ENCODE data around the gene RAB39B. TPM values are rescaled to one million over a fixed set of nuclear protein-coding genes. Genes with fewer than 3 reads are reported as not detected.

The RAB39B gene
- total RNA-seq, 2 experiments from 2014 or later, result 5.6 to 5.7 TPM

DNA sequence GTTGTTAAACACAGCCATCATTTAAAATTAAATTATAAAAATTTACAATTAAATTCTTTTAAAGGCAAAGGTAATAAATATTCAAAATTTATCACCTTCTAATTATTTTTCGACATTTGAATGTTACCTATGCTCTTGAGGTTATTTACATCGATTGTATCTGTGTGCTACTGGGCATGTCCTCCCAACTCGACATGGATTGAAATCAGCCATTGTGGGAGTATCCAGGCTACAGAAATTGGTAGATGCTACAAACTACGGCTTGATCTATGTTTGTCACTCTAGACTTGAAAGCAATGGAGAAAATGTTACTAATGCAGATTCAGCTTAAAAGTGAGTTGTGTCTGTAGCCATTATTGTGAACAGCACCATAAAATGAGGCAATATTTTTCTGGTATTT, 50.6 kb downstream of the RAB39B start:
- H3K4me1 Mint-ChIP-seq (ENCODE audit: low read depth), result peaks cover 30% of the 10 kb centered on the region
- no peak for TF ChIP-seq CTCF (IDR thresholded peaks at IDR 0.05)
- H3K27ac Mint-ChIP-seq, result no peak overlapping the region
- H3K36me3 Mint-ChIP-seq (ENCODE audit: low read depth), result peaks cover 7% of the 10 kb centered on the region
- ChIA-PET POLR2A (no interaction called here), CTCF (no interaction called here)
- Histone ChIP-seq H3K9me3 (ENCODE audit: control insufficient read depth in 1 of 2, insufficient read depth in 1 of 2, low read length in 2 of 2) (no peaks in the 10 kb centered on the region), H3K27ac (ENCODE audit: low read depth in 1 of 2, low read length in 2 of 2) (no peak overlapping the region), H3K4me1 (ENCODE audit: insufficient read depth, low read length) (peaks cover 17% of the 10 kb centered on the region), H3K4me3 (ENCODE audit: low read length) (no peak overlapping the region), H3K27me3 (ENCODE audit: control insufficient read depth in 1 of 2, insufficient read depth in 2 of 2, low read length in 2 of 2) (no peaks in the 10 kb centered on the region), H3K36me3 (ENCODE audit: insufficient read depth, low read length) (no peaks in the 10 kb centered on the region)
- no peaks in the 10 kb centered on the region for H3K27me3 Mint-ChIP-seq
- no peaks in the 10 kb centered on the region for H3K9me3 Mint-ChIP-seq
- DNase-seq, result no peak
- ATAC-seq (ENCODE audit: poor library complexity), result no peak
- no peak overlapping the region for H3K4me3 Mint-ChIP-seq
- intact Hi-C loops (cut with DNase I, micrococcal nuclease), result loop anchor here in 1 of 2 experiments (10.0 kb wide), 1 partner anchor 229 kb away; no protein-coding TSS in a partner anchor

GRCh38 chrX:155211208-155211607, 53.1 kb downstream of the RAB39B start:
- Histone ChIP-seq H3K27ac (ENCODE audit: low read depth in 1 of 2, low read length in 2 of 2) (no peak overlapping the region), H3K9me3 (ENCODE audit: control insufficient read depth in 1 of 2, insufficient read depth in 1 of 2, low read length in 2 of 2) (no peaks in the 10 kb centered on the region), H3K36me3 (ENCODE audit: insufficient read depth, low read length) (no peaks in the 10 kb centered on the region), H3K4me3 (ENCODE audit: low read length) (no peak overlapping the region), H3K4me1 (ENCODE audit: insufficient read depth, low read length) (peaks cover 7% of the 10 kb centered on the region), H3K27me3 (ENCODE audit: control insufficient read depth in 1 of 2, insufficient read depth in 2 of 2, low read length in 2 of 2) (no peaks in the 10 kb centered on the region)
- Mint-ChIP-seq H3K4me3 (no peak overlapping the region), H3K4me1 (ENCODE audit: low read depth) (peaks cover 10% of the 10 kb centered on the region), H3K27me3 (no peaks in the 10 kb centered on the region), H3K36me3 (ENCODE audit: low read depth) (peaks cover 3% of the 10 kb centered on the region), H3K9me3 (no peaks in the 10 kb centered on the region), H3K27ac (no peak overlapping the region)
- ChIA-PET POLR2A (no interaction called here), CTCF (no interaction called here)
- DNase-seq (no peak), ATAC-seq (ENCODE audit: poor library complexity) (no peak)
- TF ChIP-seq CTCF (IDR thresholded peaks at IDR 0.05), result no peak
- intact Hi-C loops (cut with DNase I, micrococcal nuclease), result loop anchor here in 1 of 2 experiments (10.0 kb wide), 1 partner anchor 226 kb away; no protein-coding TSS in a partner anchor

Other genes with a start within 250 kb of the RAB39B start
- gene F8, start 241.8 kb downstream of the RAB39B start, total RNA-seq, result under 1 TPM; 0.66 to 0.67 TPM
- gene FUNDC2, start 237.6 kb downstream of the RAB39B start, total RNA-seq, result 10 to 100 TPM; 37.2 to 37.4 TPM
- gene CMC4, start 193.4 kb downstream of the RAB39B start, total RNA-seq, result 1 to 10 TPM; 5.6 to 6.5 TPM
- gene MTCP1, start 193.4 kb downstream of the RAB39B start, total RNA-seq, result 10 to 100 TPM; 17.0 to 18.9 TPM
- gene BRCC3, start 193.0 kb downstream of the RAB39B start, total RNA-seq, result 10 to 100 TPM; 12.6 to 12.8 TPM
- gene VBP1, start 48.0 kb downstream of the RAB39B start, total RNA-seq, result 1 to 10 TPM; 8.5 to 8.7 TPM
- gene CLIC2, start 70.1 kb upstream of the RAB39B start, total RNA-seq, result 1 to 10 TPM in 1 of 2 experiments, under 1 TPM in 1; 0.89 to 1.7 TPM
- not detected for gene F8A2, start 117.6 kb upstream of the RAB39B start, total RNA-seq
- 10 to 100 TPM; 19.9 to 21.9 TPM for gene F8A3, start 194.1 kb upstream of the RAB39B start, total RNA-seq